Stimulated activated CD4-positive, alpha-beta T cell treated with anti-CD3 and anti-CD28 coated beads, Interleukin-1b, Interleukin-23, amount 100 ng/mL, for 48 hours (primary cell): ENCODE results near the gene CYB5A.

ENCODE experiments used
- DNase-seq: peaks from one replicate; pipeline ENCODE4 v3.0.0-alpha.2; 2020

Gene CYB5A

DNA sequence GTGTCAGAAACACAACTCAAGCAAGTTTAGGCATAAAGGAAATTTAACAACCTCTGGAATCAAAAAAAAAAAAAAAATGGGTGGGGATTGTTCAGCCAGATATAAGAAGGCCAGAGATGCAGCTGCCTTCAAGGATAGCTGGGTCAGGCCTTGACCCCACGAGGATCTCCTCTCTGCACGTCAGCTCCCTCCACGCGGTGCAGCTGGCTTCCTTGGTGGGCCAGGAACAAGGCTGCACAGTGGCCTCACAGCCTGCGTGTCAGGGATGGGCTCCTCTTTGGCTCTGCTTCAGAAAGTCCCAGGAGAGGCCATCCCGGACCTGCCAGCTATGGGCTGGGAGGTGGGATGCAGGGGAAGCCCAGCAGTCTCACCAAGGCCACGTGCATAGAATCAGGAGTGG, 88.0 kb downstream of the CYB5A start:
- no peak for DNase-seq
